Endodermal cell (in vitro differentiated cells): ENCODE measurements around the gene GABARAPL2. TPM values are rescaled to one million over a fixed set of nuclear protein-coding genes. Genes with fewer than 3 reads are reported as not detected.
A peak's percentile ranks its signal among the peaks of the same experiment; 100 is the strongest.

ENCODE experiments used
- DNase-seq: peaks from one replicate; pipeline ENCODE4 v3.0.0-alpha.2; 2017
- H3K27ac ChIP-seq: 2 replicates; pipeline ENCODE4 v1.5.1; 2013; ENCODE audit warnings: mild to moderate bottlenecking, low read depth, low read length, moderate library complexity
- H3K27me3 ChIP-seq: 2 replicates; pipeline ENCODE4 v1.6.1; 2013; ENCODE audit warnings: mild to moderate bottlenecking, low read length, moderate library complexity; ENCODE audit not compliant: insufficient read depth, control insufficient read depth, poor library complexity, severe bottlenecking
- H3K36me3 ChIP-seq: 2 replicates; pipeline ENCODE4 v1.7.0; 2013; ENCODE audit warnings: mild to moderate bottlenecking, low read length, moderate library complexity; ENCODE audit not compliant: control insufficient read depth, insufficient read depth
- H3K4me1 ChIP-seq: one replicate; pipeline ENCODE4 v1.7.0; 2013; ENCODE audit warnings: low read length; ENCODE audit not compliant: control insufficient read depth, insufficient read depth
- H3K4me3 ChIP-seq: 2 replicates; pipeline ENCODE4 v1.5.1; 2013; ENCODE audit warnings: mild to moderate bottlenecking, low read length, moderate library complexity
- H3K9ac ChIP-seq: 2 replicates; pipeline ENCODE4 v1.6.1; 2013; ENCODE audit warnings: mild to moderate bottlenecking, low read length, moderate library complexity; ENCODE audit not compliant: poor library complexity, severe bottlenecking; ENCODE audit errors: extremely low read depth
- H3K9me3 ChIP-seq: 2 replicates; pipeline ENCODE4 v1.6.1; 2013; ENCODE audit warnings: mild to moderate bottlenecking, low read length, moderate library complexity; ENCODE audit not compliant: control insufficient read depth
- H3K27ac Mint-ChIP-seq: 2 replicates; pipeline ENCODE4 v1.8.0; 2020; ENCODE audit warnings: mixed read lengths
- H3K27me3 Mint-ChIP-seq: 2 replicates; pipeline ENCODE4 v1.8.0; 2021; ENCODE audit warnings: mild to moderate bottlenecking, mixed read lengths; ENCODE audit not compliant: insufficient read depth
- H3K36me3 Mint-ChIP-seq: 2 replicates; pipeline ENCODE4 v1.8.0; 2020; ENCODE audit warnings: low read depth, mixed read lengths
- H3K4me1 Mint-ChIP-seq: 2 replicates; pipeline ENCODE4 v1.8.0; 2020; ENCODE audit warnings: mixed read lengths
- H3K4me3 Mint-ChIP-seq: 2 replicates; pipeline ENCODE4 v1.8.0; 2020; ENCODE audit warnings: mild to moderate bottlenecking, moderate library complexity, mixed read lengths
- H3K9me3 Mint-ChIP-seq: 2 replicates; pipeline ENCODE4 v1.8.0; 2020; ENCODE audit warnings: mild to moderate bottlenecking, mixed read lengths
- CTCF ChIP-seq: fragments of 200-600 bp; sonication (generic); conservative IDR thresholded peaks from 2 replicates; pipeline ENCODE4 v1.5.0; 2021; ENCODE audit warnings: antibody characterized with exemption, mild to moderate bottlenecking
- WGBS, 2 experiments: methylation state at CpG; one replicate each; pipeline versions ENCODE4 v1.1.5 to v1.1.7; 2013; ENCODE audit warnings: missing lambda C conversion rate in 2 of 2, mixed read lengths in 1 of 2; ENCODE audit not compliant: insufficient coverage in 1 of 2, insufficient read length in 1 of 2; 5-methylcytosine and 5-hydroxymethylcytosine counted together
- total RNA-seq, 2 donors: library from RNA; stranded (reverse); fragmentation: NEBNext Ultra II Directional in 1 of 2; extraction: Animal tissue kit (Norgen Biotek cat#: 25700) in 1 of 2; gene quantifications; 2 replicates in 1 of 2; 3 replicates in 1 of 2; pipeline ENCODE4 v1.2.1, GENCODE V29; 2021

The GABARAPL2 gene
- total RNA-seq, 2 donors from 2014 or later = 72.8 to 78.5 TPM

GRCh38 chr16:75567911-75568310, 1.7 kb downstream of the GABARAPL2 start:
- Mint-ChIP-seq H3K36me3 (peaks cover 38% of the 10 kb centered on the region), H3K4me3 (peak overlapping the region; percentile 86), H3K9me3 (no peaks in the 10 kb centered on the region), H3K4me1 (peaks cover 15% of the 10 kb centered on the region), H3K27ac (peak overlapping the region; percentile 75), H3K27me3 (no peaks in the 10 kb centered on the region)
- WGBS, 2 experiments = 93 to 96% methylated on average over 4 of the region's 4 CpGs
- H3K9ac ChIP-seq = no peak overlapping the region
- H3K9me3 ChIP-seq = no peaks in the 10 kb centered on the region
- H3K4me1 ChIP-seq = peaks cover 4% of the 10 kb centered on the region
- H3K27me3 ChIP-seq = no peaks in the 10 kb centered on the region
- no peak overlapping the region for H3K4me3 ChIP-seq
- H3K36me3 ChIP-seq = peaks cover 54% of the 10 kb centered on the region
- no peak overlapping the region for H3K27ac ChIP-seq
- no peak for DNase-seq
- TF ChIP-seq CTCF = no peak

GRCh38 chr16:75570396-75571065, 4.4 kb downstream of the GABARAPL2 start:
- H3K36me3 ChIP-seq = peaks cover 75% of the 10 kb centered on the region
- no peak overlapping the region for H3K27ac ChIP-seq
- H3K9me3 ChIP-seq = no peaks in the 10 kb centered on the region
- Mint-ChIP-seq H3K27me3 (no peaks in the 10 kb centered on the region), H3K9me3 (no peaks in the 10 kb centered on the region), H3K36me3 (peaks cover 59% of the 10 kb centered on the region), H3K4me3 (no peak overlapping the region), H3K27ac (no peak overlapping the region), H3K4me1 (peaks cover 11% of the 10 kb centered on the region)
- H3K9ac ChIP-seq = no peak overlapping the region
- peaks cover 4% of the 10 kb centered on the region for H3K4me1 ChIP-seq
- 93 to 96% methylated on average over 3 to 5 of the region's 5 CpGs for WGBS, 2 experiments
- no peak for DNase-seq
- no peak overlapping the region for H3K4me3 ChIP-seq
- TF ChIP-seq CTCF = no peak
- H3K27me3 ChIP-seq = no peaks in the 10 kb centered on the region

- no peak overlapping the region for H3K4me3 ChIP-seq
- no peaks in the 10 kb centered on the region for H3K4me1 ChIP-seq
- H3K4me3 Mint-ChIP-seq = no peak overlapping the region
- H3K27me3 ChIP-seq = no peaks in the 10 kb centered on the region
- no peak overlapping the region for H3K27ac ChIP-seq
- no peaks in the 10 kb centered on the region for H3K9me3 Mint-ChIP-seq
- WGBS, 2 experiments = 91 to 100% methylated on average over 3 of the region's 3 CpGs
- H3K36me3 ChIP-seq = peaks cover 93% of the 10 kb centered on the region
- H3K4me1 Mint-ChIP-seq = peaks cover 7% of the 10 kb centered on the region
- H3K36me3 Mint-ChIP-seq = peaks cover 71% of the 10 kb centered on the region
- H3K27me3 Mint-ChIP-seq = no peaks in the 10 kb centered on the region
- no peak for DNase-seq
- H3K27ac Mint-ChIP-seq = no peak overlapping the region
- no peaks in the 10 kb centered on the region for H3K9me3 ChIP-seq
- no peak for TF ChIP-seq CTCF
- no peak overlapping the region for H3K9ac ChIP-seq
Measured at GRCh38 chr16:75572864-75573542, 6.8 kb downstream of the GABARAPL2 start.
